Right lobe of liver (tissue), 4 donors: ENCODE results near the gene UBAP2L.

ENCODE experiments used
- POLR2A ChIP-seq: fragments of 450-650 bp; IDR thresholded peaks from one replicate; pipeline ENCODE4 v1.6.1; 2017; ENCODE audit warnings: antibody characterized with exemption, mild to moderate bottlenecking
- TF ChIP-seq, protein P1 (sequence below), 4 donors: fragments of 200-600 bp in 3 of 4; fragments of 450-650 bp in 1 of 4; IDR thresholded peaks; one replicate each; pipeline versions ENCODE4 v1.5.1 to v1.8.0; 2016 to 2022; ENCODE audit warnings: antibody characterized with exemption in 4 of 4, mild to moderate bottlenecking in 2 of 4
- donor health status: DM: no; HTN: no; CAD: no.
- donor health status: DM: no; HTN: no; CAD: no.
- donor health status: DM: no; HTN: yes; CAD: no.

DNA sequence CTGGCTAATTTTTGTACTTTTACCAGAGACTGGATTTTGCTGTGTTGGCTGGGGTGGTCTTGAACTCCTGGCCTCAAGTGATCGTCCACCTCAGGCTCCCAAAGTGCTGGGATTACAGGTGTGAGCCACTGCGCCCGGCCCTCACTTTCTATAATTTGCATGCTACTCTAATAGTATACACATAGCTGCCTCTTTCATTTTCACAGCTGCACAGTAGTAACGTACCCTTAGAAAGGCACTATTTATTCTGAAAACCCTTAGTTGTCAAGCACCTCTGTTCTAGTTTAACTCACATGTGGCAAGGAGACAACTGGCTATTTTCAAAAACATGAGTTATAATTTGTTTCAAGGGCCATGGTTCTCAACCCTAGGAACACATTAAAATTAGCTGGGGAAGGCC is 46.1 kb upstream of the UBAP2L start:
- TF ChIP-seq, protein P1, sequence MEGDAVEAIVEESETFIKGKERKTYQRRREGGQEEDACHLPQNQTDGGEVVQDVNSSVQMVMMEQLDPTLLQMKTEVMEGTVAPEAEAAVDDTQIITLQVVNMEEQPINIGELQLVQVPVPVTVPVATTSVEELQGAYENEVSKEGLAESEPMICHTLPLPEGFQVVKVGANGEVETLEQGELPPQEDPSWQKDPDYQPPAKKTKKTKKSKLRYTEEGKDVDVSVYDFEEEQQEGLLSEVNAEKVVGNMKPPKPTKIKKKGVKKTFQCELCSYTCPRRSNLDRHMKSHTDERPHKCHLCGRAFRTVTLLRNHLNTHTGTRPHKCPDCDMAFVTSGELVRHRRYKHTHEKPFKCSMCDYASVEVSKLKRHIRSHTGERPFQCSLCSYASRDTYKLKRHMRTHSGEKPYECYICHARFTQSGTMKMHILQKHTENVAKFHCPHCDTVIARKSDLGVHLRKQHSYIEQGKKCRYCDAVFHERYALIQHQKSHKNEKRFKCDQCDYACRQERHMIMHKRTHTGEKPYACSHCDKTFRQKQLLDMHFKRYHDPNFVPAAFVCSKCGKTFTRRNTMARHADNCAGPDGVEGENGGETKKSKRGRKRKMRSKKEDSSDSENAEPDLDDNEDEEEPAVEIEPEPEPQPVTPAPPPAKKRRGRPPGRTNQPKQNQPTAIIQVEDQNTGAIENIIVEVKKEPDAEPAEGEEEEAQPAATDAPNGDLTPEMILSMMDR (IDR thresholded peaks at IDR 0.05) = no peak
- no peak for TF ChIP-seq POLR2A
